NCI-H460 (cell line): ENCODE measurements around the gene WDR5. TPM values are rescaled to one million over a fixed set of nuclear protein-coding genes. Genes with fewer than 3 reads are reported as not detected.

Source experiments
- DNase-seq: peaks from one replicate; pipeline ENCODE4 v3.0.0-alpha.2; 2016; ENCODE audit warnings: low read depth; ENCODE audit errors: extremely low read depth
- total RNA-seq: library from RNA; depleted of rRNA; stranded (reverse); fragments of >200 nt; shearing (Covaris generic); gene quantifications from 2 replicates; pipeline ENCODE4 v1.2.3, GENCODE V29; 2014

WDR5 gene
- total RNA-seq, 1 experiment from 2014 or later, result 32.3 TPM

DNA sequence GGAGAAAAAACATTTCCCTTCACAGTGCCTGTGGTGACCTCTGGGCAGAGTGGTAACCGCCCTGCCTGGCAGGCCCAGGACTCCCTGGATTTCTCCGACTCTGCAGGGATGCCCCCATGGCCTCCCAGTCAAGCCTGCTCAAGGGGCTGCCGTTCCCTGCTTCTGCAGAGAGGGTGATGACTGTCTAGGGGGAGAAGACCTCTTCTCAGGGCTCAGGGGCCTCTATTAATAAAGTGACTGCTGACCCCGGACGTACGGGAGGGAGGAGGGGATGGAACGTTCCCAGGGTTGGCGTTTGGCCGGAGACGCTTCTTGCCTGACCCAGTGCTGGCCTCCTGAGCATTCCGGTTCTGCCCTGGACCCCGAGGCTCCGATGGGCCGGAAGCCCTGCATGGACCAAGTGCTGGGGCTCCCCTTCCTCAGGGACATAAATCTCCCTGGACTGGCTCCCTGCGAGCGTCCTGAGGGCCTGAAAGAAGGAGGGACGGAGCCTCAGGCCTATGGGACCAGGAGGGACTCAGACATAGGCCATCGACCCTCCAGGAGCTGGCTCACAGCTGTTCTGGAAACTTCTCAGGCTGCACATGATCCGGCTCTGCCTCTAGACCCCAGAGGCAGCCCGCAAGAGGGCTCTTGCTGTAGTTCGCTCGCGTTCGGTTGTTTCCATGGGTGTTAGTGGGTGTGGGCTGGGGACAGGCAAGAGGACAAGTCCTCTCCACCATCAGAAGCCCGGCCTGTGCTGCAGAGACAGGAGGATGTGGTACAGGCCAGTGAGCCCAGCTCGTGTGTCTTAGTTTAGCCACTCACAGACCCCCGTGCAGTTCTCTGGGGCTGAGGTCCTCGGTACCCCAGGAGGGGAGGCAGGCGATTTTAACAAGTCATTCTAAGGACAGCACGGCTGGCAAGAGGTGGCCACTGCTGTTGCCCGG, 36.6 kb downstream of the WDR5 start:
- no peak for DNase-seq

DNA sequence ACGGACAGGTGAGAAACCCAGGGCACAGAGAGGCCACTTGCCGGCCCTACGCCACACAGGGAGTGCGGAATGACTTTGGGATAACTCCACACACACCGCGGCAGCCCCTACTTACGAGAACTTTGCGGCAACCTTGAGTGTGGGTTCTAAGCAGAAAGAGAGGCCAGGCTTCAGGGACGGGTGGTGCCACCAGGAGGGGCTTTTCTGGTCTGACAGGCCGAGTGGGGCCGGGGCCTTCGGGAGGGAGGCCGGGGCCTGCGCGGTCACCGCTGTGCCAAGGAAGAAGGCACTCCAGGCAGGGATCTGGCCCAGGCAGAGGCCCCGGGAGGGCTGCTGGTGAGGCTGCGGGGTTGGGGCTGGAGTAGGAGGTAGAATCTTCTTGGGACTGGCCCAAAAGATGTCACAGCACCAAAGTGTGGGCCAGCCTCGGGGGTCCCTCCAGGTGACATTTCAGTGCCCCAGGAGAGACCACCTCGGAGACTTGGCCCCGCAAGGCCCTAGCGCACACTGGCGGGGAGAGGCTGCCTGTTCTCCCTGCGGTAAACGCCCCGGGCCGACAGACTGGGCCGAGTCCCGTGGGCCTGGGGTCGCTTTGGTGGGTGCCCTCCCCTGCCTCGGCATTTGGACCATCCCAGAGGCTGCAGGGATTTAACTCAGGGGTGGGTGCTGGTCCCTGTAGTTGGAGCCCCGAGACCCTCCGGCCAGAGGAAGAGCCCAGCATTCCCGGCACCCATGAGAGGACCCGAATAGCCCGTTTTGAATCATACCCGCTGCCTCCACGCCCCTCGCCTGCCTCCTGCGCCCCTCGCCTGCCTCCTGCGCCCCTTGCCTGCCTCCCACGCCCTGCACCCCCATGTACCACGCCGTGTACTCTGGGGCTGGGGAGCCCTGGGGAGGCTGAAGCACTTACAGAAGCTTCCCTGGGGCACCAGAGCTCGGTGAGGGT, 37.5 kb downstream of the WDR5 start:
- DNase-seq, result no peak

DNA sequence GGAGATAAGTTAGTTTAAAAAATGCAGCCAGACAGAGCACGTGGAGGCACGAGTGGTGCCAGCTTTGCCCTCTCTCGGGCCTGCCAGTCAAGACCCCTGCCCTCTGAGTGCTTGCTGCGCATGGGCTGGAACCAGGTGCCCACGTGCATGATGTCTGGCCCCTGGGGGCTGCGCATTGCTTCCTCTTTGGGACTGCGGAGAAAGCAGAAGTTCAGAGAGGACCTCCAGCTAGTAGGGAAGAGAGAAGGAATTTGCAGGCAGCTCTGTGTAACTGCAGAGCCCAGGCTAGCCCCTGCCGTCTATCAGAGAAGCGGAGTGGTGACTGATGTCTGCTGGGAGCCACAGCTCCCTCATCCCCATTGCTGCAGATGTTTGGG, 38.2 kb downstream of the WDR5 start:
- DNase-seq, result no peak

DNA sequence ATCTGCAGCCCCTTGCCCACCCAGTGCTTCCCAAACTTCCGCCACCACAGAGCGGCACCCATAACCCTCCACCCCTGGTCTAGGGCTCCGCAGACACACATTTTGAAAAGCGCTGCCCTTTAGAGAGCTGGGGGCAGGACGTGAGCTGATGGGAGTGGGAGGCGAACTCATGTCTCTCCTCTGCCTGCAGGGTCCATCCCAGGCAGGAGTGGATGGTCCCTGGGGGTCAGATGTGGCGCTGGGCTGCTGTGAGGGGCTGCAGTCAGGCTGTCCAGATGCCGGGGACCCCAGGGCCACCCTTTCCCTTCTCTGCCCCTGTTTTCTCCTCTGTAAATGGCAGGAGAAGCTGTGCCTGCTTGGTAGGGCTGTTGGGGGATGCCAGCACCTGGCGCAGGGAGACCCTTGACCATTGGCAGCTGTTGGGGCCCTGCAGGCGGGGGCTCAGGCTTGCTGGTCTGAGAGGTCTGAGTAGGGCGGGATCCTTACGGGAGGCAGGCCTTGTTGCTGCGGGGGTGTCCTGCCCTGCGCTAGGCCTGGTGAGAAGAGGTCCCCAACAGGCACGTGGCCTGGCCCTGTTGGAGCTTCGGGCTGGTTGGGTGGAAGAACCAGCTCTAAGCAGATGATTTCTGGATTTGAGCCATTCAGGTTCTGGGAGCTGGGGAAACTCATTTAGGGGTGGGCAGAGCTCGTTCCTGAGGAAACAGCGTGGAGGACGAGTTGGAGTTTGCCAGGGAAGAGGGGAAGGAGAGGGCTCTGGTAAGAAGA, 38.8 kb downstream of the WDR5 start:
- no peak for DNase-seq

DNA sequence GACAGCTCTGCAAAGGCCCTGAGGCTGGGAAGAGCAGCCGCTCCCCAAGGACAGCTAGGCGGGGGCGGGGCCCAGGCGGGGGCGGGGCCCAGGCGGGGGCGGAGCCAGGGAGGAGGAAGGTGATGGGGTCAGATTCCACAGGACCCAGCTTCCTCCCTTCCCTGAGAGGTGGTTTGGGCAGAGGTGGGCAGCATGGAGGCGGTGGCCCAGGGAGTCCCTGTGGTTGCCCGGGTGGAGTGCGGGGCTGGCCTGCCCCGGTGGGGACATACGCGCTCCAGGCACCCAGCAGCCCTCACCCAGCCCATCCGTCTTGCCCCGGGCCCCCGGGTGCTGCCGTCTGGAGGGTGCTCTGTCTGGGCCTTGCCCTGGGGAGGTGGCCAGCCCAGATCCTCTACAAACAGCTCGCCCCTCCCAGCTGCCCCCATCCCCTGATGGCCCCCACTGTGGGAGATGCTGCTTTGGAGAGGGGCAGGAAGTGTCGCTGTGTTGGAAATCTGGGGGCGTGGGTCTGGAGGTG, 39.5 kb downstream of the WDR5 start:
- DNase-seq, result peak; percentile 20

DNA sequence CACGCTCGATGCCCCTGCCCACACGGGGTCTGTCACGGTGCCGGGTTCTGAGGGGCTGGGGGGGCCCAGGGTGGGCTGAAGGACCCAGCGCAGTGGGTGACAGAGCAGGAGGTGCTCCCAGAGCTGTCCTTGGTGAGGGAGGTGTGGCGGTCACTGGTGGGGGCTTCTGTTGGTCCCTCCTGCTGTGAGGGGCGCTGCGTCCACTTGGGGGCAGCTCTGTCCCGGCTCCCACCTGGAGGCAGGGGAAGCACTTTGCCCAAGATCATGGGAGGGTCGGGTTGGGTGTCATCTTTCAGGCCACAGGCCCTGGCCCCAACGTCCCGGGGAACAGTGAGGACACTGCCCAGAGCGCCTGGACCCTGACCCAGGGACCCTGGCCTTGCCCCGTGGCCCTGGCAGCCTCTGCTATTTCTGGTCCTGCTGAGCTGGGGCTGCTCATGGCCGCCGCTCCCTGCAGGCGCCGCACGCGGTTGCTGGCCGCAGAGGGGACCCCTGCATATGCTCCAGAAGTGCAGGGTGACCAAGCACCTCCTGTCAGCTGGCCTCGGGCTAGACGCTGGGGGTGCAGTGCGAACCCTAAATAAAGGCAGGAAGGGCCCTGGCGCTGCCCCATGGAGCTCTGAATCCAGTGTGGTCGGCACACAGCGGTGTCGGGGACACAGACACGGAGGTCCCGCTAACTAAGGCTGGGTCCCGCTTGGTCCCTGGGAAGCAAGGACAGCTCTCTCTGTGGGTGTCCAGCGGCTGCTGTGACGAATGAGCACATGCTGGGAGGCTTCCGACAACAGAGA, 40.1 kb downstream of the WDR5 start:
- DNase-seq, result no peak

DNA sequence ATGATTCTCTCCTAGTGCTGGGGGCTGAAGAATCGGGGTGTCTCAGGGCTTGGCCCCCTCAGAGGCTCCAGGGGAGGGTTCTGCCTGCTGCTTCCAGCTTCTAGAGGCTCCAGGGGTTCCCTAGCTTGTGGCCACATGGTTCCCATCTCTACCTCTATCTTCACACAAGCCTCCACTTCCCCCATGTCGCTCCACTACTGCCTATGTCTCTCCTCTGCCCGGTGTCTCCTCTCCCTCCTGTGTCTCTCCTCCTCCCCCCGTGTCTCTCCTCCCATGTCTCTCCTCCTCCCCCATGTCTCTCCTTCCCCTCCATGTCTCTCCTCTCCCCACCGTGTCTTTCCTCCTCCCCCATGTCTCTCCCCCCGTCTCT, 40.7 kb downstream of the WDR5 start:
- no peak for DNase-seq

DNA sequence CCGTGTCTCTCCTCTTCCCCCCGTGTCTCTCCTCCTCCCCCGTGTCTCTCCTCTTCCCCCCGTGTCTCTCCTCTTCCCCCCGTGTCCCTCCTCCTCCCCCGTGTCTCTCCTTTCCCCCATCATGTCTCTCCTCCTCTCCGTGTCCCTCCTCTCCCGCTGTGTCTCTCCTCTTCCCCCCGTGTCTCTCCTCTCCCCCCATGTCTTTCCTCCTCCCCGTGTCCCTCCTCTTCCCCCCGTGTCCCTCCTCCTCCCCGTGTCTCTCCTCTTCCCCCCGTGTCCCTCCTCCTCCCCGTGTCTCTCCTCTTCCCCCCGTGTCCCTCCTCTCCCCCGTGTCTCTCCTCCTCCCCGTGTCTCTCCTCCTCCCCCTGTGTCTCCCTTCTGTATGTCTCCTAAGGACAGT, 41.3 kb downstream of the WDR5 start:
- no peak for DNase-seq

DNA sequence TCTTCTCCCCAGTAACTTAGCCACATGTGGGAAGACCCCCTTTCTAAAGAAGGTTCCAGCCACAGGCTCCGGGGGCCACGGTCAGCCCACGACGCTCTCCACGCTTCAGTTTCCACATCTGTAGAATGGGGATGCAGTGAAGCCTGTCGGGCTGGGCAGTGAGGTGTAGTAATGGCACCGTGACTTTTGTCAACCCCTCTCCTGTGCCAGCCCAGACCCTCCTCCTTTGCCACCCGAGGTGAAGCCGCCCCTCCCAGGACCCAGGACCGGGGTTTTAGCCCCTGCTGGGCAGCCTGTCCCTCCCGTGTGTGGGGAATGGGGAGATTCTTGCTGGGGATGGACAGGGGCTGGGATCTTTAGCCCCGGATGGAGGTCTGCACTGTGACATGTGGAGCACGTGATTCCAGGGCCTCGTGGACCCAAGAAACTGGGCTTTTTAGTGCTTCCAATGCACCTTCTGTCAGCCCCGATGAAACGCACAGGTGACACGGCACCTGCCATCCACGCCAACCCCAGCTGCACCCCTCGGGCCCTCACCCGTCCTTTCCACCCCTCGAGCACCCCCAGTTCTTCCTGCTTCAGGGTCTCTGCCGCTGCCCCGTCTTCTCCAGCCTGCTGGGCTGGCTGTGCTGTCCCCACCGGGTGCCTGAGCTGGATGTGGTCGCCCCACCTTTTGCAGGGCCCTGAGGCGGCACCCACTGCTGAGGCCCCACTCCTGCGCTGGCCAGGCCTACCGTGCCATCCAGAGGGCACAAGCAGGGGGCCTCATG, 41.9 kb downstream of the WDR5 start:
- no peak for DNase-seq

DNA sequence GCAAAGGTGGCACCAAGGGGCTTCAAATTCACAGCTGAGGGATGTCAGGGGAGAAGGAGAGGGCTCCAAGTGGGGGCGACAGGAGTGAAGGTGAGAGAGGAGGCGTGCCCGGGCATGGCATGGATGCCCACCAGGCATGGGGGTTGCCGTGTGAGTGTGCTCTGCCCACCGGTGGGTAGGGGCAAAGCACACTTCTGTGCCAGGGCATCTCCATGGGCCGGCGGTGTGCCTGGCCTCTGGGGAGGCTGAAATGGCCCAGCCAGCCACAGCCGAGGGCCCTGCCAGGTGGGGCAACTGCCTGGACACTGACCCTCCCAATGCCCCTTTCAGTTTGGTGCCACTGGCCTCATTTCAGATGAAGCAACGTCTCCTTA, 42.5 kb downstream of the WDR5 start:
- DNase-seq, result no peak

DNA sequence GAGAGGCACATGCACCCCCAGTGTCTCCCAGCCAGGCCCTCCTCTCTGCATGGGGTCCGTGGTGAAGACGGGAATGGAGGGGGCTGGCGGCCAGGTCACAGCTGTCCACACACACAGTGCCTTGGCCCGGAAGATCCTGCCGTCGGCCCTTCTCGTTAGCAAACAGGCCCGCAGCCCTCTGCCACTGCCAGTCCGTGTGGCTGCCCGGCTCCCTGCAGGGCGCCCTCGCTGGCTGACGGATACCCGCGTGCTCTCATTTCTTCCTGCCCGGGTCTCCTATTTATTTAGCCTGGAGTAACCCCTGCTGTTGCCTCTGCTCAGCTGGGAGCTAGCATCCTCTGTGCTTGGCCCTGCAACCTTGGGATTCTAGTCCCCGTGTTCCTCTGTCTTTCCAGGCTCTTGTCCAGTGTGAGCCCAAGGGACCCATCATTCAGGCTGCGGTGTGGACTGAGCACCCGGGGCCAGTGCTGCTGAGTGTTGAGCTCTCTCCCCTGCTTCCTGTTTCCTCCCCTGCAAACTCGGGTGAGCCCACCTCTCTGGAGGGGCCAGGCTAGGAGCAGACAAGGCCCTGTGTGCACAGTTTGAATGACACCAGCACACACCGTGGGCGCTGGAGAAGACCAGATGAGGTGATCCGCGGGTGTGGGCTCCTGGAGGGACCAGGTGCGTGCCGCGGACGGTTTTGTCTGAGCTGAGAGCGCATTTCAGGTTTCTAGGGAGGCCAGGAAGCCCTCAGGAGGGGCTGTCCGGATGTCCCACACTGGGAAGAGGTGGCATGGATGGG, 43.1 kb downstream of the WDR5 start:
- no peak for DNase-seq

DNA sequence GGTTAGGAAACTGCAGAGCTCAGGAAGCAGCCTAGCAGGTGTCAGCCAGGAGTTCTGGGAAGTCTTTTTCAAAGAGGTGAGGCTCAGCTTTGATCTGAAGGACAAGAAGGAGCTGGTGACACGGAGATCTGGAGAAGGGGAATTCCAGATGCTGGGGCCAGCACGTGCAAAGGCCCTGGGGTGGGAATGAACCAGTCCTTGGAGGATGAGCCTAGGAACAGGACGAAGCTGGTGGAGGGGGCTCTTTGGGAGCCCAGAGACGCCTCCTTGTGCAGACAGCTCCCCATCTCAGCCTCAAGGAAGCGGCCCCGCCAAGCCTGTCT, 43.7 kb downstream of the WDR5 start:
- no peak for DNase-seq

DNA sequence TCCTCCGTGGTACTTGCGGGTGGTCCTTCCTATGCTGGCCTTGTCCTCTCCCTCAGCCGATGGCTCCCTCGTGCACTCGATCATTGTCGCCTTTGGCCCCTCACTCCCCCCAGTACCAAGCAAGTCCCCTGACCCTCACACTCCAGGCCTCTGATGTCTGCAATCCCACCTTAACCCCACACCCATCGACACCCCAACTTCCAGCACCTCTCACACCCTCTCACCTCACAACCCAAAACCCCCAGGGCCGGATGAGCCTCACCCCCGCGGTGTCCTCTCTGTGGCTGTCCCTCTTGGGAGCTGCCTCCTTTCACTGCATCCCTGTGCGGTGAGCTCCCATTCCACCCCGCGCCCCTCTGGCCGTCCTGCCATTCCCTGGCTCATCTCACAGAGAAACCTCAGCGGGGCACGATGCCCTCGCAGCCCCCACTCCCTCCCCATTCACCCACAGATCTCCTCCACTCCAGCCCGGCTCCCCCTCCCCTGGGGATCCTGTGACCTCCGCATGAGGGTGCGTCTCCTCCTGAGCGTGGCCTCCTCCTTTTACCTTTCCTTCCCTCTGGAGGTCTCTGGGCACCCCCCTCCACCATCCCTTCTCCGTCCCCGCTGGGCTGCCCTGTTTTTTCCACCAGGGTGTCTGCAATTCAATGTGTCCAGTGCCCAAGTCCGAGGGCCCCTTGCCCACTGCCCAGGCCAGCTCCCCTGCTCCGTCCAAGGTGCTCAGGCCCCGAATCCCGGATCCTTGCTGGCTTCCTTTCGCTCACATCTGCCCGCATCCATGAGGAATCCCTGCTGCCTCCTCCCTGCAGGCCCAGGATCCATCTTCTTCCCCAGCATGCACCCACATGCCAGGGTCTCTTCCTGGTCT, 44.3 kb downstream of the WDR5 start:
- DNase-seq, result no peak

DNA sequence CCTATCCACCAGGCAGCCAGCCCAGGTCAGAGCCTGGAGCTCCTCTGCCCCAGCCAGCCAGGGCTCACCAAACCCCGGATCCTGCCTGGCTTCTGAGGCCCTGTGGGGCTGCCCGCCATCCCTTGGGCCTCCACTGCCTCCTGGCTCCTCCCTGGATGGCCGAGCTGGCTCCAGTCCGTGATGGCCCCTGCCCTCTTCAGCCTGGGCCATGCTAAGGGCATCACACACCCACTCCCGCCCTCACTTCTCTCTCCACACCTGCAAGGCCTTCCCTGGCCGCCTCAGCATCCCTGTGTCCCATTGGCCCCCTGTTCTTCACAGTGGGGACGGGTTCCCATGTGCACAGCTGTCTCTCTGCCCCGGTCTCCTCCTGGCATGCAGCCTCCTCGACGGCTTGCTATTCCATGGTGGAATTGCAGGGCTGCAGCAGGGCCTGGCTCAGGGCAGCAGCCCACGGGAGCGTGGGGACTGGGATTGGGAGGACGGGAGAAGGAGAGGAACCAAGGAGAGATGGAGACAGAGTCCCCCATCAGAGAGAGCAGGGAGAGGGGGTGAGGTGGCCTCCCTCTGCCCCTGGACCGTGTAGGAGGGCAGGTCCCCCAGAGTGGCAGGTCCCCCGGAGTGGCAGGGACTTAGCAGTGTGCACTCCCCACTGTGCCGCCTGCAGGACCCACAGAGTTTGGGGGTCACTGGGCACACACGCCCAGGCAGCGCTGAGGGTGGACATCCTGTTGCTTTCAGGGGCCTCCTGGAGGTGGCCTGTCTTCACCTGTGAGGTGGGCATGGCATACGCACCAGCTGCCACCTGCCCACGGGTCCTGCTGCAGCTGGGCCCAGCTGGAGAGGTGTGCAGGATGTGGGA, 45.1 kb downstream of the WDR5 start:
- no peak for DNase-seq

DNA sequence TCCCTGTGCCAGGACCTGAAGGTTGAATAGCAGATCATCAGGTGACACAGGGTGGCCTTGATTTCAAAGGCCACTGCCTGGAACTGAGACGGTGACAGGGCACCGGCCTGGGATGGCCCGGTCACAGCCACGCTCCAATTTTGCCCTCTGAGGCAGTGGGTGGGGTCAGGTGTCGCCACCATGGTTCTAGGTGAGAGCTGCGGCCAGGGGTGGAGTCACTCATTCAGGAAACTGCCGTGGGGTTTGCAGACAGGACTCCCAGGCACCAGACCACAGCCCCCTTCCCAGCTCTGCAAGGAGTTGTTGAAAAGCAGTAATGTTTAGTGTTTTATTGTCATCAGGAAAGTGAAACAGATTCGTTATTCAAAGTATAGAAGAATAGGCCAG, 45.8 kb downstream of the WDR5 start:
- DNase-seq, result no peak

DNA sequence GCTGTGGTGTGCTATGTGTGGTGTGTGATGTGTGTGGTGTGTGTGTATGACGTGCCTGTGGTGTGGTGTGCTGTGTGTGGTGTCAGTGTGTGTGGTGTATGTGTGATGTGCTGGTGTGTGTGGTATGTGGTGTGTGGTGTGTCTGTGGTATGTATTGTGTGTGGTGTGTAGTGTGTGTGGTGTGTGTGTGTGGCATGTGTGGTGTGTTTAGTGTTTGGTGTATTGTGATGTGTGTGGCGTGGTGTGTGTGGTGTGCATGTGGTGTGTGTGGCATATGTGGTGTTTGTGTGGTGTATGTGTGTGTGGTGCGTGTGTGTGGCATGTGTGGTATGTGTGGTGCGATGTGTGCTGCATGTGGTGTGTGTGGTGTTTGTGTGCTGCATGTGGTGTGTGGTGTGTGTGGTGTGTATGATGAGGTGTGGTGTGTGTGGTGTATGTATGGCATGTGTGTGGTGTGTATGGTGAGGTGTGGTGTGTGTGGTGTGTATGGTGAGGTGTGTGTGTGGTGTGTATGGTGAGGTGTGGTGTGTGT, 46.7 kb downstream of the WDR5 start:
- no peak for DNase-seq
